Retinal pigment epithelial cell (primary cell): ENCODE data around the gene CD82.

ENCODE experiments used
- DNase-seq: peaks from one replicate; pipeline ENCODE4 v3.0.0-alpha.2; 2010; ENCODE audit warnings: low read depth
- H3K4me3 ChIP-seq: 2 replicates; pipeline ENCODE4 v1.5.1; 2011; ENCODE audit warnings: mild to moderate bottlenecking, low read length, control low read depth, moderate library complexity
- CTCF ChIP-seq: conservative IDR thresholded peaks from 2 replicates; pipeline ENCODE4 v1.5.1; 2011; ENCODE audit warnings: low read depth, low read length, control low read depth, inconsistent platforms

Gene CD82

GRCh38 chr11:44621140-44621681 is 55.7 kb downstream of the CD82 start:
- H3K4me3 ChIP-seq: peak overlapping the region; percentile 36
- DNase-seq: no peak
- TF ChIP-seq CTCF: peak; percentile 90

GRCh38 chr11:44621784-44622183 is 56.3 kb downstream of the CD82 start:
- TF ChIP-seq CTCF: no peak
- DNase-seq: no peak
- H3K4me3 ChIP-seq: no peak overlapping the region

GRCh38 chr11:44622190-44622650 is 56.8 kb downstream of the CD82 start:
- no peak for DNase-seq
- TF ChIP-seq CTCF: no peak
- no peak overlapping the region for H3K4me3 ChIP-seq

GRCh38 chr11:44622721-44623258 is 57.3 kb downstream of the CD82 start:
- no peak for DNase-seq
- H3K4me3 ChIP-seq: no peak overlapping the region
- TF ChIP-seq CTCF: no peak

GRCh38 chr11:44623341-44623730 is 57.9 kb downstream of the CD82 start:
- TF ChIP-seq CTCF: no peak
- no peak for DNase-seq

GRCh38 chr11:44623731-44624491 is 58.4 kb downstream of the CD82 start:
- no peak for TF ChIP-seq CTCF
- H3K4me3 ChIP-seq: no peak overlapping the region
- DNase-seq: no peak

More at GRCh38 chr11:44623341-44623730, 57.9 kb downstream of the CD82 start:
- no peak overlapping the region for H3K4me3 ChIP-seq
